Chondrocyte (in vitro differentiated cells): ENCODE results near the gene STK32B. TPM values are rescaled to one million over a fixed set of nuclear protein-coding genes. Genes with fewer than 3 reads are reported as not detected.

ENCODE experiments used
- DNase-seq: peaks from one replicate; pipeline ENCODE4 v3.0.0; 2021; ENCODE audit warnings: mixed read lengths, low spot score
- H3K27ac Mint-ChIP-seq: one replicate; pipeline ENCODE4 v1.8.0; 2021; ENCODE audit warnings: mild to moderate bottlenecking, moderate library complexity, mixed read lengths; ENCODE audit not compliant: unreplicated experiment
- H3K27me3 Mint-ChIP-seq: 2 replicates; pipeline ENCODE4 v1.8.0; 2021; ENCODE audit warnings: low read depth, mixed read lengths
- H3K36me3 Mint-ChIP-seq: 2 replicates; pipeline ENCODE4 v1.8.0; 2021; ENCODE audit warnings: low read depth, mixed read lengths
- H3K4me1 Mint-ChIP-seq: 2 replicates; pipeline ENCODE4 v1.8.0; 2021; ENCODE audit warnings: low read depth, mild to moderate bottlenecking, mixed read lengths
- H3K4me3 Mint-ChIP-seq: one replicate; pipeline ENCODE4 v1.8.0; 2021; ENCODE audit warnings: mild to moderate bottlenecking, moderate library complexity, mixed read lengths; ENCODE audit not compliant: unreplicated experiment
- H3K9me3 Mint-ChIP-seq: 2 replicates; pipeline ENCODE4 v1.8.0; 2021; ENCODE audit warnings: low read depth, mixed read lengths
- total RNA-seq: library from RNA; stranded (reverse); gene quantifications from 3 replicates; pipeline ENCODE4 v1.2.1, GENCODE V29; 2021
- TF ChIP-seq, protein P1 (sequence below): fragments of 200-600 bp; sonication (generic); IDR thresholded peaks from 2 replicates; pipeline ENCODE4 v1.5.0; 2021; ENCODE audit warnings: antibody characterized with exemption, mild to moderate bottlenecking, moderate library complexity

Gene STK32B
- total RNA-seq, 1 donor from 2014 or later = 14.2 TPM

DNA sequence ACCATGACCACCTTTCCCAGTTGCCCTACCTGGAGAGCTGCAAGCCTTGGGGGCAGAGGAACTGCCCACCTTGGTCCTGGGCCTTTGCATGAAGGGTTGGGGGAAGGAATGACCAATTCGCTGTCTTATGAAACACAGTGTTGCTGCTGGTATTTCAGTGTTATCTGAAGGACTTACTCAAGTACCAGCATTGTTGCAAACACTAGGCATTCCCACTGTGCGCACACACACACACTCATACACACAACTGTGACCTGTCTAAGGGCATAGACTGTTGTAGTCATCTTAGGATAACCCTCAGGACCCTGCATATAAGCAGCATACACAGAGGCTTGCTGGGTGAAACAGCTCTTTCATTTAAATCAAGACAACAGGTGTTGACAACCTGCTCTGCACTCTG lies 446.2 kb downstream of the STK32B start:
- H3K27ac Mint-ChIP-seq = no peak overlapping the region
- H3K27me3 Mint-ChIP-seq = no peaks in the 10 kb centered on the region
- no peak overlapping the region for H3K4me3 Mint-ChIP-seq
- H3K36me3 Mint-ChIP-seq = peaks cover 24% of the 10 kb centered on the region
- DNase-seq = no peak
- TF ChIP-seq, protein P1, sequence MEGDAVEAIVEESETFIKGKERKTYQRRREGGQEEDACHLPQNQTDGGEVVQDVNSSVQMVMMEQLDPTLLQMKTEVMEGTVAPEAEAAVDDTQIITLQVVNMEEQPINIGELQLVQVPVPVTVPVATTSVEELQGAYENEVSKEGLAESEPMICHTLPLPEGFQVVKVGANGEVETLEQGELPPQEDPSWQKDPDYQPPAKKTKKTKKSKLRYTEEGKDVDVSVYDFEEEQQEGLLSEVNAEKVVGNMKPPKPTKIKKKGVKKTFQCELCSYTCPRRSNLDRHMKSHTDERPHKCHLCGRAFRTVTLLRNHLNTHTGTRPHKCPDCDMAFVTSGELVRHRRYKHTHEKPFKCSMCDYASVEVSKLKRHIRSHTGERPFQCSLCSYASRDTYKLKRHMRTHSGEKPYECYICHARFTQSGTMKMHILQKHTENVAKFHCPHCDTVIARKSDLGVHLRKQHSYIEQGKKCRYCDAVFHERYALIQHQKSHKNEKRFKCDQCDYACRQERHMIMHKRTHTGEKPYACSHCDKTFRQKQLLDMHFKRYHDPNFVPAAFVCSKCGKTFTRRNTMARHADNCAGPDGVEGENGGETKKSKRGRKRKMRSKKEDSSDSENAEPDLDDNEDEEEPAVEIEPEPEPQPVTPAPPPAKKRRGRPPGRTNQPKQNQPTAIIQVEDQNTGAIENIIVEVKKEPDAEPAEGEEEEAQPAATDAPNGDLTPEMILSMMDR = no peak
- peaks cover 7% of the 10 kb centered on the region for H3K9me3 Mint-ChIP-seq
- H3K4me1 Mint-ChIP-seq = no peaks in the 10 kb centered on the region

DNA sequence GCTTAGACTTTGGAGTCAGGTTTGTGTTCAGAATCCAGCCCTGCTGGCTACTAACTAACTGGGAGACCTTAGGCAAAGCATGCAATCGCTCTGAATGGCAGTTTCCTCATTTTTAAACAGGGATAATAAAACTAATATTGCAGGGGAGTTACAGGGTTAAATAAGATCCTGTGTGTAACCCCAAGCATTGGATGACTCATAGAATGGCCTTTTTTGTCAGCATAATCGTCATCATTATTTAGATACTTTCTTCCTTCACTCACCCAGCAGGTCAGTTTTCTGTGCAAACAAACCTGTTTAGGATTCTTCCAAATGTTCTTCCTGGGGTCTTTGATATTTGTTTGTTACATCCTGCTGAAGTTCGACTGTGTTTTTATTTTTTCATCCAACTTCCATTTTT lies 448.9 kb downstream of the STK32B start:
- TF ChIP-seq, protein P1 = no peak
- Mint-ChIP-seq H3K4me3 (no peak overlapping the region), H3K27ac (no peak overlapping the region), H3K27me3 (no peaks in the 10 kb centered on the region), H3K36me3 (peaks cover 13% of the 10 kb centered on the region), H3K4me1 (no peaks in the 10 kb centered on the region), H3K9me3 (no peaks in the 10 kb centered on the region)
- no peak for DNase-seq

DNA sequence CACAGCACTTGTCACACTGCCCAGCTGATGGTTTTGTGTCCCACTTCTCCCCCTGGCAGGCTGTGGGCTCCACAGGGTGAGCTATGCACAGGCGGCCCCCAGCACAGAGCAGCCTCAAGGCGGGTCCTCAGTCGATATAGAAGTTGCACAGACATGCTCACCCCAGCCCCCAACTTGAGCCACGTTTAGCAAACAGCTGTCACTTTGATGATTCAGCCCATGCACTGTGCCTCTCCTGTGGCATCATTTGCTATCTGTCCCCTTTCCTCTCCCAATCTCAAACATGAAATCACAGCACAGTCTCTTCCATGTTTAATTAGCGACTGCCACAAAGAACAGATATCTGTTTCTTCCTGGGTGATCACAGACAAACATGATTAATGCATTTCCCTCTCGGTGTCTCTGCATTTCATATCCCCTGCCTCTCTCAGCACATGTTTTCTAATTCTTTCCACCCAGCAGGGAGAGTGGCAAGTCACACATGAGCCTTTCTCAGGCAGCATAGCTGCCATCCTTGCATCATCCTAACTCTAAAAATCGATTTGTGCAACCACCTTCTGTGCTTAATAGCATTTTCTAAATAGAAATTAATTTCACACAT lies 452.2 kb downstream of the STK32B start:
- DNase-seq = no peak
- Mint-ChIP-seq H3K9me3 (no peaks in the 10 kb centered on the region), H3K4me3 (no peak overlapping the region), H3K36me3 (peaks cover 11% of the 10 kb centered on the region), H3K27me3 (no peaks in the 10 kb centered on the region), H3K27ac (no peak overlapping the region), H3K4me1 (no peaks in the 10 kb centered on the region)
- TF ChIP-seq, protein P1 = no peak

DNA sequence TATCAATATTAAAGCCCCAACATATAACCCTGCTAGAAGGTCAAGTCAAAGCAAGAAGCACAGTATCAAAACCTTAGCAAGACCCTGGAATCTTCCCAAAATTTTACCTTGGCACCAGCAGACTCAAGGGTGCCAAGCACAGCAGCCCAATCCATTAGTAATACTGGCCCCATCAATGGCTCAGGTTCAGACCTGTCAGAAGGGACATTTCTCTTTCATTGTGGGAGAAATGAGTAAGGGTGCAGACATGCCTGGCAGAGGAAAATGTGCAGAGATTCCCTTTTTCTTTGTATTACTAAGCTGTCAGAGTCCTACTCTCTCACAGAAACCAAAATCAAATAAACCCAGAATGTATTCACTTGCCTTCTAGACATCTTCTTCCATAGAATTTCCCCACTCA lies 453.2 kb downstream of the STK32B start:
- Mint-ChIP-seq H3K4me1 (no peaks in the 10 kb centered on the region), H3K4me3 (no peak overlapping the region), H3K27ac (no peak overlapping the region), H3K9me3 (no peaks in the 10 kb centered on the region), H3K36me3 (peaks cover 11% of the 10 kb centered on the region), H3K27me3 (no peaks in the 10 kb centered on the region)
- TF ChIP-seq, protein P1 = no peak
- no peak for DNase-seq

DNA sequence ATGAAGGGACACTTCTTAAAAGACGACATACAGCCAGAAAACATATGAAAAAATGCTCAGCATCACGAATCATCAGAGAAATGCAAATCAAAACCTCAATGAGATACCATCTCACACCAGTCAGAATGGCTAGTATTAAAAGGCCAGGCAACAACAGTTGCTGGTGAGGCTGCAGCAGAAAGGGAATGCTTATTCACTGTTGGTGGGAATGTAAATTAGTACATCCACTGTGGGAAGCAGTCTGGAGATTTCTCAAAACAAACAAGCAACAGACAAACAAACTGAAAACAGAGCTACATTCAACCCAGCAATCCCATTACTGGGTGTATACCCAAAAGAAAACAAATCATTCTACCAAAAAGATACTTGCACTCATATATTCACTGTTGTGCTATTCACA lies 459.2 kb downstream of the STK32B start:
- Mint-ChIP-seq H3K27me3 (no peaks in the 10 kb centered on the region), H3K27ac (no peak overlapping the region), H3K4me1 (no peaks in the 10 kb centered on the region), H3K36me3 (no peaks in the 10 kb centered on the region), H3K9me3 (no peaks in the 10 kb centered on the region), H3K4me3 (no peak overlapping the region)
- DNase-seq = no peak
- TF ChIP-seq, protein P1 = no peak
